Measurements from ENCODE around the gene CCT6A. TPM values are rescaled to one million over a fixed set of nuclear protein-coding genes. Genes with fewer than 3 reads are reported as not detected.
"Not testable (repeated sequence)": the region's sequence is repeated elsewhere in the genome, so short reads cannot be mapped to it uniquely, and the experiment has no call there.

Gene CCT6A
- total RNA-seq, 1 experiment from 2014 or later, result 149 TPM

- not testable (repeated sequence) for H3K9me3 ChIP-seq (ENCODE audit: low read length); H3K4me2 ChIP-seq (ENCODE audit: low read depth, low read length, poor library complexity, severe bottlenecking); H3K27ac ChIP-seq (ENCODE audit: low read length); H3K4me1 ChIP-seq (ENCODE audit: low read length); H3K4me3 ChIP-seq (ENCODE audit: low read length); H3K27me3 ChIP-seq (ENCODE audit: low read length); DNase-seq; H3K9me2 ChIP-seq (replicated peaks; ENCODE audit: insufficient read depth, low read length); H3K79me2 ChIP-seq (ENCODE audit: low read length); H3K9ac ChIP-seq (ENCODE audit: low read length); H2AFZ ChIP-seq (ENCODE audit: low read length); H4K20me1 ChIP-seq (ENCODE audit: insufficient read depth, low read depth, low read length)
- H3K36me3 ChIP-seq (ENCODE audit: insufficient read depth, low read length), result peaks cover 27% of the 10 kb centered on the region
Measured at GRCh38 chr7:56098187-56099008, 46.8 kb downstream of the CCT6A start.

DNA sequence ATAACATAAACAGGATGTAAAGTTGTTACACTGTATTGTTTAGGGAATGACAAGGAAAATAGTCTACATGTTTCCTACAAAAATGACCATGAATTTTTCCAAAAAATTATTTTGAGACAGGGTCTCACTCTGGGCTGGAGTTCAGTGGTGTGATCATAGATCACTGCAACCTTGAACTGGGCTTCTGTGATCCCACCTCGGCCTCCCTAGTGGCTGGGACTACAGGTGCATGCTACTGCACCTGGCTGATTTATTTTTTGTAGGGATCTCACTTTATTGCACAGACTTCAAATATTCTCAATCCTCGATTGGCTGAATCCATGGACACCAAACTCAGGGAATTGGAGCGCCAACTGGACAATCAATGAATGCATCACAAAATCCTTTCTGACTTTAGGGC, 48.1 kb downstream of the CCT6A start:
- Histone ChIP-seq H4K20me1 (ENCODE audit: insufficient read depth, low read depth, low read length) (peaks cover 13% of the 10 kb centered on the region; the same call in 1 of the 2 replicates), H3K27ac (ENCODE audit: low read length) (no peak overlapping the region), H3K4me1 (ENCODE audit: low read length) (peaks cover 1% of the 10 kb centered on the region; the same call in 1 of the 2 replicates), H2AFZ (ENCODE audit: low read length) (no peak overlapping the region), H3K79me2 (ENCODE audit: low read length) (peaks cover 13% of the 10 kb centered on the region), H3K4me2 (ENCODE audit: low read depth, low read length, poor library complexity, severe bottlenecking) (no peak overlapping the region), H3K9me3 (ENCODE audit: low read length) (no peaks in the 10 kb centered on the region), H3K36me3 (ENCODE audit: insufficient read depth, low read length) (peaks cover 37% of the 10 kb centered on the region), H3K4me3 (ENCODE audit: low read length) (no peak overlapping the region), H3K9me2 (replicated peaks; ENCODE audit: insufficient read depth, low read length) (no peaks in the 10 kb centered on the region), H3K27me3 (ENCODE audit: low read length) (no peaks in the 10 kb centered on the region), H3K9ac (ENCODE audit: low read length) (no peak overlapping the region)
- DNase-seq, result no peak

GRCh38 chr7:56104138-56104537, 52.6 kb downstream of the CCT6A start:
- not testable (repeated sequence) for DNase-seq; H3K9me3 ChIP-seq (ENCODE audit: low read length); H3K4me3 ChIP-seq (ENCODE audit: low read length); H3K4me2 ChIP-seq (ENCODE audit: low read depth, low read length, poor library complexity, severe bottlenecking); H3K27me3 ChIP-seq (ENCODE audit: low read length); H3K9me2 ChIP-seq (replicated peaks; ENCODE audit: insufficient read depth, low read length); H3K27ac ChIP-seq (ENCODE audit: low read length); H2AFZ ChIP-seq (ENCODE audit: low read length); H3K9ac ChIP-seq (ENCODE audit: low read length)
- peaks cover 21% of the 10 kb centered on the region; the same call in 1 of the 2 replicates for H4K20me1 ChIP-seq (ENCODE audit: insufficient read depth, low read depth, low read length)
- peaks cover 37% of the 10 kb centered on the region for H3K36me3 ChIP-seq (ENCODE audit: insufficient read depth, low read length)
- peaks cover 29% of the 10 kb centered on the region for H3K79me2 ChIP-seq (ENCODE audit: low read length)
- peaks cover 14% of the 10 kb centered on the region for H3K4me1 ChIP-seq (ENCODE audit: low read length)

DNA sequence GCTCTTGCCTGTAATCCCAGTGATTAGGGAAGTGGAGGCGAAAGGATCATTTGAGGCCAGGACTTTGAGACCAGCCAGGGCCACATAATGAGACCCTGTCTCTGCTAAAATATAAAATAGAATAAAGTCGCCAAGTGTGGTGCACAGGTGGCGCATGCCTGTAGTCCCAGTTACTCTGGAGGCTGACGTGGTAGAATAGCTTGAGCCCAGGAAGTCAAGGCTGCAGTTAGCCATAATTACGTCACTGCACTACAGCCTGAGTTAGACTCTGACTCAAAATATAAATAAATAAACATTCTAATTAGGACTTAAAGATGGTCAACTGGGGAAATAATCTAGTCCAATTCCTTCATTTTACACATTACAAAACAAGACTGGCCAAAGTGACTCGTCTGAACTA, 53.9 kb downstream of the CCT6A start:
- Histone ChIP-seq H4K20me1 (ENCODE audit: insufficient read depth, low read depth, low read length) (peaks cover 21% of the 10 kb centered on the region; the same call in 1 of the 2 replicates), H2AFZ (ENCODE audit: low read length) (no peak overlapping the region), H3K27ac (ENCODE audit: low read length) (peak overlapping the region; percentile 50), H3K27me3 (ENCODE audit: low read length) (no peaks in the 10 kb centered on the region), H3K36me3 (ENCODE audit: insufficient read depth, low read length) (peaks cover 30% of the 10 kb centered on the region), H3K4me1 (ENCODE audit: low read length) (peaks cover 14% of the 10 kb centered on the region), H3K4me3 (ENCODE audit: low read length) (peak overlapping the region; percentile 84), H3K9me2 (replicated peaks; ENCODE audit: insufficient read depth, low read length) (no peaks in the 10 kb centered on the region; the same call in 1 of the 2 replicates), H3K9me3 (ENCODE audit: low read length) (no peaks in the 10 kb centered on the region), H3K79me2 (ENCODE audit: low read length) (peaks cover 29% of the 10 kb centered on the region), H3K4me2 (ENCODE audit: low read depth, low read length, poor library complexity, severe bottlenecking) (peak overlapping the region; percentile 75), H3K9ac (ENCODE audit: low read length) (peak overlapping the region; percentile 85)
- peak; percentile 70 for DNase-seq

DNA sequence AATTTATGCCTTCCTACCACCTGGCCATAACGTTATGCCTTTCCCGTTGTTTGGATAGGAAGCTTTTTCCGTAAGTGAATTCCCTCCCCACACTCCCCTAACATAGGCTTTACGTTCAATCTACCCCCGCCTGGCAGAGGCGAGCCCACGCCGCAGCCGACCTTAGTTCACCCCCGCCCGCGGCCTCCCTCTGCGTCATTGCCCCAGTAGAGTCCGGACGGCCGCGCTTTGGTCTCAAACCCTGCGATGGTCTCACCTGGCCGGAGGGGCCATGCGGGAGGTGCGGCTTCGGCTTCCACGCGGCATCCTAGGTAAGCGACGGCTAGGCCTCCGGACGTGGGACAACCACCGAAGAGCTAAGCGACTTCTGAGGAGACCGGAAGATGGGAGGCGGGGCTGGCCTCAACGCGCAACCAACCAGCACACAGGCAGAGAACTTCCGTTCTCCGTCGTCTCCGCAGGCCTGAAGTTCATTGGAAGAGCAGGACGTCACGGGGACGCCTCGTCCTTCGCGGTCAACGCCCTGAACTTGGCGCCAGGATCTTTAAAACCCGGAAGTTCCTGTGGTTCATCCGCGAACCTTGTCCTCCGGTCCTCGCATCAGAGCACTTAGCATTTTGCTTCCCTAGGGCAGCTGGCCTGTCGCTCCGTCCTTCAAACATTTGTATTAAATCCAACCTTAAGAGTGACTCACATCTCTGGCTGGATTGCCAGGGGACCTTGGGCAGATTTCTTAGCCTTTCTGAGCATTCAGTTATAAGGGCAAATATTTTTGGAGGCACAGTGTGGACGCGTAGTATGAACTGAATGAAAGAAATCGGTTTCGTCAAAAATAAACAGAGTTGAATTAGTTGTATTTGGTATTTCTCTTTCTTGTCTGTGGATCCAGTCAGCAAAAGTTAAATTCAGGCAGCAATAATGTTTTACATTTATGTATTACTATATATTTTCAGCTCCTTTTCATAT, 54.8 kb downstream of the CCT6A start, which contains the start of gene CHCHD2:
CHCHD2 (minus strand) TSS at position 369 of the 966 bp plus-strand sequence; CDS start at position 306, 63 bp downstream.
- H3K27ac ChIP-seq (ENCODE audit: low read length), result peak within 1 kb of the TSS; percentile 50
- H3K79me2 ChIP-seq (ENCODE audit: low read length), result peaks cover 29% of the 10 kb centered on the region
- peak within 1 kb of the TSS; percentile 75 for H3K4me2 ChIP-seq (ENCODE audit: low read depth, low read length, poor library complexity, severe bottlenecking)
- H3K36me3 ChIP-seq (ENCODE audit: insufficient read depth, low read length), result peaks cover 25% of the 10 kb centered on the region
- peaks cover 21% of the 10 kb centered on the region; the same call in 1 of the 2 replicates for H4K20me1 ChIP-seq (ENCODE audit: insufficient read depth, low read depth, low read length)
- no peaks in the 10 kb centered on the region; the same call in 1 of the 2 replicates for H3K9me2 ChIP-seq (replicated peaks; ENCODE audit: insufficient read depth, low read length)
- peak within 1 kb of the TSS; percentile 84 for H3K4me3 ChIP-seq (ENCODE audit: low read length)
- peak; percentile 99 for DNase-seq
- no peak within 1 kb of the TSS for H2AFZ ChIP-seq (ENCODE audit: low read length)
- peaks cover 14% of the 10 kb centered on the region for H3K4me1 ChIP-seq (ENCODE audit: low read length)
- H3K9me3 ChIP-seq (ENCODE audit: low read length), result no peaks in the 10 kb centered on the region
- no peaks in the 10 kb centered on the region for H3K27me3 ChIP-seq (ENCODE audit: low read length)
- peak within 1 kb of the TSS; percentile 85 for H3K9ac ChIP-seq (ENCODE audit: low read length)

- Histone ChIP-seq H3K9me2 (replicated peaks; ENCODE audit: insufficient read depth, low read length) (no peaks in the 10 kb centered on the region; the same call in 1 of the 2 replicates), H3K4me2 (ENCODE audit: low read depth, low read length, poor library complexity, severe bottlenecking) (no peak overlapping the region), H3K27ac (ENCODE audit: low read length) (no peak overlapping the region), H2AFZ (ENCODE audit: low read length) (no peak overlapping the region; the same call in 1 of the 2 replicates), H3K9ac (ENCODE audit: low read length) (no peak overlapping the region), H3K27me3 (ENCODE audit: low read length) (no peaks in the 10 kb centered on the region), H4K20me1 (ENCODE audit: insufficient read depth, low read depth, low read length) (peaks cover 21% of the 10 kb centered on the region; the same call in 1 of the 2 replicates), H3K4me3 (ENCODE audit: low read length) (no peak overlapping the region), H3K36me3 (ENCODE audit: insufficient read depth, low read length) (peaks cover 13% of the 10 kb centered on the region), H3K9me3 (ENCODE audit: low read length) (no peaks in the 10 kb centered on the region), H3K79me2 (ENCODE audit: low read length) (peaks cover 29% of the 10 kb centered on the region), H3K4me1 (ENCODE audit: low read length) (peaks cover 14% of the 10 kb centered on the region)
- DNase-seq, result no peak
Measured at GRCh38 chr7:56107954-56108258, 56.3 kb downstream of the CCT6A start.

DNA sequence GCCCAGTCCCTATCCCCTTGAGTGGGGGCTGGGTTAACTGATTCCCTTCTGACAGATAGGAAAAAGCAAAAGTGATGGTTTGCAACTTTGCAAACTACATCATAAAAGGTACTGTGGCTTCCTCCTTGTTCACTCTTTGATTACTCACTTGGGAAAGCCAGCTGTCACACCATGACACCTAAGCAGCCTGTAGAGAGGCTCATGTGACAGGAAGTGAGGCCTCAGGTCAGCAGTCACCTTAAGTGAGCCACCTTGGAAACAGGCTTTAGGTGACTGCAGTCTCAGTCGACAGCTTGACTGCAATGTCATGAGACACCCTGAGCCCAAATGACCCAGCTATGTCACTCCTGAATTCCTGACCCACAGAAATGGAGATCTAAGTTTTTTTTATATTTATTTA, 59.0 kb downstream of the CCT6A start:
- Histone ChIP-seq H3K27me3 (ENCODE audit: low read length) (no peaks in the 10 kb centered on the region), H3K9me3 (ENCODE audit: low read length) (no peaks in the 10 kb centered on the region), H4K20me1 (ENCODE audit: insufficient read depth, low read depth, low read length) (no peaks in the 10 kb centered on the region), H3K4me3 (ENCODE audit: low read length) (no peak overlapping the region), H3K9ac (ENCODE audit: low read length) (no peak overlapping the region), H3K36me3 (ENCODE audit: insufficient read depth, low read length) (no peaks in the 10 kb centered on the region), H3K79me2 (ENCODE audit: low read length) (peaks cover 7% of the 10 kb centered on the region), H3K9me2 (replicated peaks; ENCODE audit: insufficient read depth, low read length) (no peaks in the 10 kb centered on the region; the same call in 1 of the 2 replicates), H3K27ac (ENCODE audit: low read length) (no peak overlapping the region), H2AFZ (ENCODE audit: low read length) (no peak overlapping the region), H3K4me1 (ENCODE audit: low read length) (peaks cover 5% of the 10 kb centered on the region), H3K4me2 (ENCODE audit: low read depth, low read length, poor library complexity, severe bottlenecking) (no peak overlapping the region)
- no peak for DNase-seq

- H3K4me1 ChIP-seq (ENCODE audit: low read length); H3K27me3 ChIP-seq (ENCODE audit: low read length); H3K9ac ChIP-seq (ENCODE audit: low read length); H3K79me2 ChIP-seq (ENCODE audit: low read length); H3K9me3 ChIP-seq (ENCODE audit: low read length); H3K4me2 ChIP-seq (ENCODE audit: low read depth, low read length, poor library complexity, severe bottlenecking); H3K9me2 ChIP-seq (replicated peaks; ENCODE audit: insufficient read depth, low read length); DNase-seq; H2AFZ ChIP-seq (ENCODE audit: low read length); H3K4me3 ChIP-seq (ENCODE audit: low read length); H3K36me3 ChIP-seq (ENCODE audit: insufficient read depth, low read length); H4K20me1 ChIP-seq (ENCODE audit: insufficient read depth, low read depth, low read length); H3K27ac ChIP-seq (ENCODE audit: low read length): not testable (repeated sequence)
Measured at GRCh38 chr7:56112244-56112643, 60.7 kb downstream of the CCT6A start.
